WI38 (cell line): Measurements from ENCODE around the gene CPA1.

Experiments used
- H3K4me3 ChIP-seq: 2 replicates; pipeline ENCODE4 v1.5.1; 2011; ENCODE audit warnings: low read depth, mild to moderate bottlenecking, control low read depth, low read length
- TF ChIP-seq, protein P1 (sequence below): IDR thresholded peaks from 2 replicates; pipeline ENCODE4 v1.5.1; 2012; ENCODE audit warnings: low read depth, mild to moderate bottlenecking, control low read depth, low read length

CPA1 gene

DNA sequence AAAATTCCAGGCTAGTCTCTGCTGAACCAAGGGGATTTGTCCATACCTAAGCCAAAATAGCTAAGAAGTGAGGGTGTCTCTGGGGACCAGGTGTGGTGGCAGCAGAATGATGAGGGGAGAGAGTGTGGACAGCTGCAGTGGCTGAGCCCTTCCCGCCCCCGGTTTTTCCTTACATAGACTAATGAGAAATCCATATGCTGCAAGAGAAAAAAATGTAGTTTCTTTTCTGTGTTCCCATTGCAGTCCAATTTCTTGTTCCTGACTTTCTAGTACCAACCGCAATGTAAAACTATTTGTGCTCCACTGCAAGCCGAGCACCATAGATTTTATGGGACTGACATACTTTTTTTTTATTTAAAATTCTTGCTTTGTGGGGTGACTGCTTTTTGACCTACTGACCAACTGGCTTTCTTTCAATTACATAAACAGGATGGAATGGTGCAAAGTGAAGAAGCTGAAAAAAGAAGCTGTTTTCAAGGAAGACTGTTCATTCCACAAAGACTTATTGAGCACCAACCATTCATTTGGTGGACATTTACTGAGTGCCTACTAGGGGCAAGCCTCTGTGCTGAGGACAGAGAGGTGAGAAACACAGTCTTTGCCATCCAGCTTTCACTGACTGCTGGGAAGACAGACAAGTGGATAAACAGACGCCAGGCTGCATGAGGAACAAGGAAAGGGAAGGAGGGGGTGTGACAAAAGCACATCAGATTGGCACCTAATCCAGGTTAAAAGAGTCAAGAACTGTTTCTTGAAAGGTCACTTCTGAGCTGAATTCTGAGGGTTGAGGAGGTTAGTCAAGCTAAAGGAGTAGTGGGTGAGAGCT lies 50.8 kb downstream of the CPA1 start:
- TF ChIP-seq, protein P1, sequence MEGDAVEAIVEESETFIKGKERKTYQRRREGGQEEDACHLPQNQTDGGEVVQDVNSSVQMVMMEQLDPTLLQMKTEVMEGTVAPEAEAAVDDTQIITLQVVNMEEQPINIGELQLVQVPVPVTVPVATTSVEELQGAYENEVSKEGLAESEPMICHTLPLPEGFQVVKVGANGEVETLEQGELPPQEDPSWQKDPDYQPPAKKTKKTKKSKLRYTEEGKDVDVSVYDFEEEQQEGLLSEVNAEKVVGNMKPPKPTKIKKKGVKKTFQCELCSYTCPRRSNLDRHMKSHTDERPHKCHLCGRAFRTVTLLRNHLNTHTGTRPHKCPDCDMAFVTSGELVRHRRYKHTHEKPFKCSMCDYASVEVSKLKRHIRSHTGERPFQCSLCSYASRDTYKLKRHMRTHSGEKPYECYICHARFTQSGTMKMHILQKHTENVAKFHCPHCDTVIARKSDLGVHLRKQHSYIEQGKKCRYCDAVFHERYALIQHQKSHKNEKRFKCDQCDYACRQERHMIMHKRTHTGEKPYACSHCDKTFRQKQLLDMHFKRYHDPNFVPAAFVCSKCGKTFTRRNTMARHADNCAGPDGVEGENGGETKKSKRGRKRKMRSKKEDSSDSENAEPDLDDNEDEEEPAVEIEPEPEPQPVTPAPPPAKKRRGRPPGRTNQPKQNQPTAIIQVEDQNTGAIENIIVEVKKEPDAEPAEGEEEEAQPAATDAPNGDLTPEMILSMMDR, result no peak
- H3K4me3 ChIP-seq, result peak overlapping the region; percentile 52

DNA sequence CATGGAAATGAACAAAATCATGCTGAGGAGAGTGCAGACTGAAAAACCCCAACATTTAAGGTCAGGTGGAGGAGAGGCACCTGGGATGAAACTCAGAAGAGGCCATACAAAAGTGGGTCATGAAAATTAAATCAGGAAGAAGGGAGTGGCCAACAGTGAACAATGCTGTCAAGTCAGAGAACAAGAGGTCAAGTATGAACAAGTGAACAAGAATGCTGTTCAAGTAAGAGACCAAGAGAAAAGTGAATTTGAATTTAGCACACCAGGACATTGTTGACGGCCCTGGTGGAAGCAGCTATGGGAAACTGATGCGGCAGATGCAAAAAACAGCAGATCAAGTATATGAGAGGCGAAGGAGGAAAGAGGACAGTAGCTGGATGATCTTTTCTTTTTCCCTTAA lies 52.6 kb downstream of the CPA1 start:
- TF ChIP-seq, protein P1, result no peak

DNA sequence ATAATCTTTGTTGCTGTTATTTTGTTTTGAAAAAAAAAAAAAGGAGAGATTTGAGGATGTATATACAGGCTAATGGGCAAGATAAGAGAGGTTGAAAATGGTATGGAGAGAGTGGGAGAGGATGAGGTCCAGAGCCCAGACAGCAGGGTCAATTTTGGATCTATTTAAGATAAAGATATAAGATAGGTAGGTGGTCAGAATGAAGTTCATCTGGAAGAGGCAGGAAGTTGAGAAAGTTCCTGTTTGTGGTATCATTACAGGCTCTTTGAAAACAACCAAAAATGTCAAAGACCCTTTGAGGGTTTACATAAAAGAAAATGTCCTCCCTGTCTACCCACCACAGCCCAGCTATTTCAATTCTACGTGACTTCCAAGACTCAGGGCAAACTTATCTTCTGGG lies 53.0 kb downstream of the CPA1 start:
- no peak overlapping the region for H3K4me3 ChIP-seq
- TF ChIP-seq, protein P1, result no peak

More for the DNA sequence above, 52.6 kb downstream of the CPA1 start:
- no peak overlapping the region for H3K4me3 ChIP-seq

DNA sequence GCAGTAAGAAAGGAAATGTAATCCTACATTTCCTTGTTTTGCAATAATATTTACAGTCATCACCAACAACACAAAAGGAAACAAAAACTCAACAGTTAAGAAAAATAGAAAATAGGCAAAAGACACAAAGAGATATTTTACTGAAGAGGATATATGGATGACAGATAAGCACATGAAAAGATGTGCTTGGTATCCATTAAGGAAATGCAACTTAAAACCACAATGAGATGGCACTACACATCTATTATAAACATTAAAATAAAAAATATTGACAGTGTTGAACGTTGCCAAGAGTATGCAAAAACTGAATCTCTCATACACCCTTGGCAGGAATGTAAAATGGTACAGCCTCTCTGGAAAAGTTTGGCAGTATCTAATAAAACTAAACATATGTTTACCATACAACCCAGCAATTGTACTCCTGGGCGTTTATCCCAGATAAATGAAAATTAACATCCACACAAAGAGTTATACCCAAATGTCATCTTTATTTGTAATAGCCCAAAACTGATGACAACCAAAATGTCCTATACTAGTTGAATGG lies 55.1 kb downstream of the CPA1 start:
- H3K4me3 ChIP-seq, result no peak overlapping the region
- TF ChIP-seq, protein P1, result no peak

DNA sequence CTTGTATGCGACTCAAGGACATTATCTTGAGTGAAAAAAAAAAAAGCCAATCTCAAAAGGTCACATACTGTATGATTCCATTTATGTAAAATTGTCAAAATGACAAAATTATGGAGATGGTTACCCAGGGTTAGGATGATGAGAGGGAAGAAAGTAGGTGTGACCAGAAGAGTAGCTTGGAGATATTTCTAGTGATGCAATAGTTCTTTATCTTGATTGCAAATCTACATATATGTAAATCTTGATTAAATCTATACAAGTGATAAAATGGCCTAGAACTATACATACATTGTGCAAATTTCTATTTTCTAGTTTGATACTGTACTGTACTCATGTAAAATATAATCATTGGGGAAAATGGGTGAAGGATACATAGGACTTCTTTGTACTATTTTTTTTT lies 56.0 kb downstream of the CPA1 start:
- no peak overlapping the region for H3K4me3 ChIP-seq
- TF ChIP-seq, protein P1, result no peak
